Esophagus muscularis mucosa (tissue), 4 donors: ENCODE measurements around the gene F8. TPM values are rescaled to one million over a fixed set of nuclear protein-coding genes. Genes with fewer than 3 reads are reported as not detected.

Experiments used
- DNase-seq: peaks from one replicate; pipeline ENCODE4 v3.0.0-alpha.2; 2017; ENCODE audit errors: extremely low spot score
- H3K27ac ChIP-seq, 4 donors: fragments of 200-600 bp; sonication (generic); replicated peaks in 1 of 4; 1 replicate in 3 of 4; 2 replicates in 1 of 4; pipeline ENCODE4 v1.5.1; 2016 to 2019; ENCODE audit warnings: mild to moderate bottlenecking in 1 of 4
- H3K27me3 ChIP-seq, 4 donors: fragments of 200-600 bp; sonication (generic); one replicate each; pipeline versions ENCODE4 v1.5.1 to v1.6.0; 2016 to 2019
- H3K36me3 ChIP-seq, 4 donors: fragments of 200-600 bp; sonication (generic); one replicate each; pipeline ENCODE4 v1.5.1; 2016 to 2019
- H3K4me1 ChIP-seq, 4 donors: fragments of 200-600 bp; sonication (generic); one replicate each; pipeline ENCODE4 v1.5.1; 2016 to 2019
- H3K4me3 ChIP-seq, 4 donors: fragments of 200-600 bp; sonication (generic); 1 replicate in 2 of 4; 2 replicates in 2 of 4; pipeline ENCODE4 v1.5.1; 2016 to 2019; ENCODE audit warnings: mild to moderate bottlenecking in 4 of 4, moderate library complexity in 1 of 4
- H3K9me3 ChIP-seq, 4 donors: fragments of 200-600 bp; sonication (generic); 1 replicate in 3 of 4; 2 replicates in 1 of 4; pipeline ENCODE4 v1.5.1; 2016 to 2019
- CTCF ChIP-seq, 3 experiments: fragments of 200-600 bp in 2 of 3; fragments of 450-650 bp in 1 of 3; sonication (generic) in 2 of 3; IDR thresholded peaks; one replicate each; pipeline ENCODE4 v1.5.1; 2017 to 2019; ENCODE audit warnings: antibody characterized with exemption in 3 of 3, mild to moderate bottlenecking in 2 of 3, moderate library complexity in 1 of 3
- EP300 ChIP-seq: sonication (generic); formaldehyde crosslinking; IDR thresholded peaks from one replicate; pipeline ENCODE4 v1.6.1; 2017; ENCODE audit warnings: antibody characterized with exemption
- POLR2A ChIP-seq: fragments of 450-650 bp; IDR thresholded peaks from one replicate; pipeline ENCODE4 v1.6.1; 2017; ENCODE audit warnings: antibody characterized with exemption, moderate library complexity, mild to moderate bottlenecking, low read depth
- POLR2AphosphoS5 ChIP-seq, 2 donors: sonication (generic); formaldehyde crosslinking; IDR thresholded peaks; one replicate each; pipeline ENCODE4 v1.6.1; 2017; ENCODE audit warnings: antibody characterized with exemption in 2 of 2
- WGBS: methylation state at CpG from one replicate; pipeline ENCODE4 v1.1.5; 2018; 5-methylcytosine and 5-hydroxymethylcytosine counted together
- intact Hi-C: fragments of 100-400 bp; cut with DNase I; formaldehyde crosslinking; loops from one replicate; pipeline ENCODE4 v1.15.1; 2023
- small RNA-seq, 3 donors: library from RNA; depleted of rRNA; stranded (forward); fragments of <200 nt; gene quantifications; one replicate each; pipeline ENCODE3, GENCODE V24; 2016
- total RNA-seq, 4 donors: library from RNA; depleted of rRNA; stranded (reverse); fragments of >200 nt; gene quantifications; one replicate each; pipeline versions ENCODE4 v1.1.0 to v1.2.1, GENCODE V29; 2016

Gene F8
- total RNA-seq, 4 donors from 2014 or later: 17.0 to 30.0 (median 22.3) TPM

DNA sequence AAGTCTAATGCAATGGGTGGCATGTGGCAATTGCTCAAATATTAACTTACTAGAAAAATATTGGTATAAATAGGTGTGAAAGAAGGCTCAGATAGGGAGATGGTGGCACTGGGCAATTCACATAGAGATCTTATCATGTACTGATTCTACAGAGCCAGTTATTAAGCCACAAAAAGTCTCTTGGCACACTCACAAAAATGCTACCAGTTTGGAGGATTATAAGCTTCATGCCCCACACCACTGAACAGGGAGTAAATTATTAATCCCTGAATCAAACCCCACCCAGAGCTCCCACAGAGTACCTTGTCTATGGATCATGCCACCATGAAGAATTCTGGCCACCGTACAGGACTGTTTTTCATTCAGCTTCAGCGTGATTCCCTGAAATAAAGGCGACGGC is 231.1 kb downstream of the F8 start:
- TF ChIP-seq EP300: no peak
- no peak for TF ChIP-seq POLR2A
- no peak for TF ChIP-seq POLR2AphosphoS5 (IDR thresholded peaks at IDR 0.05)
- TF ChIP-seq CTCF (IDR thresholded peaks at IDR 0.05): no peak
- no peaks in the 10 kb centered on the region for H3K4me1 ChIP-seq
- intact Hi-C loops: no loop called here
- no peaks in the 10 kb centered on the region for H3K27me3 ChIP-seq
- 72% methylated on average over 4 of the region's 4 CpGs for WGBS
- no peak overlapping the region for H3K27ac ChIP-seq
- no peak overlapping the region for H3K4me3 ChIP-seq
- H3K36me3 ChIP-seq: no peaks in the 10 kb centered on the region
- no peak for DNase-seq
- H3K9me3 ChIP-seq: no peaks in the 10 kb centered on the region

Small RNA genes within 50 kb of the gene (small RNA-seq; reads per million reads assigned to genes)
- gene MIR1184-1: 0 reads per million in 3 donors

Other genes starting within 250 kb of the F8 start
- gene MPP1, start 217.2 kb downstream of the F8 start, total RNA-seq: 10 to 100 TPM; 28.2 to 46.9 (median 33.3) TPM
- gene SMIM9, start 188.1 kb downstream of the F8 start, total RNA-seq: not detected
- gene F8A1, start 136.4 kb downstream of the F8 start, total RNA-seq: 10 to 100 TPM in 2 of 4 donors, 1 to 10 TPM in 2; 3.3 to 15.4 (median 8.6) TPM
- 10 to 100 TPM; 73.8 to 98.2 (median 95.9) TPM for gene FUNDC2, start 4.1 kb upstream of the F8 start, total RNA-seq
- 10 to 100 TPM; 28.0 to 36.3 (median 32.9) TPM for gene CMC4, start 48.4 kb upstream of the F8 start, total RNA-seq
- gene MTCP1, start 48.4 kb upstream of the F8 start, total RNA-seq: 1 to 10 TPM; 2.5 to 4.4 (median 4.2) TPM
- 10 to 100 TPM; 10.9 to 18.8 (median 16.8) TPM for gene BRCC3, start 48.8 kb upstream of the F8 start, total RNA-seq
- 10 to 100 TPM; 26.5 to 41.5 (median 37.7) TPM for gene VBP1, start 193.7 kb upstream of the F8 start, total RNA-seq
- under 1 TPM in 3 of 4 donors, not detected in 1; 0.50 to 0.98 (median 0.84) TPM for gene RAB39B, start 241.8 kb upstream of the F8 start, total RNA-seq